ENCODE results near the gene MTX1. TPM values are rescaled to one million over a fixed set of nuclear protein-coding genes. Genes with fewer than 3 reads are reported as not detected.

MTX1 gene
- total and polyA plus RNA-seq, 2 experiments from 2014 or later, result 77.7 to 106 TPM

- peaks cover 20% of the 10 kb centered on the region for H3K4me1 ChIP-seq (ENCODE audit: insufficient read depth)
- H3K27ac ChIP-seq (ENCODE audit: low read depth), result peak overlapping the region; percentile 86; the same call in 1 of the 2 replicates
- peak overlapping the region; percentile 87; the same call in 1 of the 2 replicates for H2AFZ ChIP-seq
- Mint-ChIP-seq H3K27me3 (ENCODE audit: insufficient read depth, low read depth, poor library complexity) (peaks cover 19% of the 10 kb centered on the region), H3K4me3 (peak overlapping the region; percentile 86), H3K9me3 (peaks cover 4% of the 10 kb centered on the region), H3K27ac (peak overlapping the region; percentile 94; the same call in 1 of the 2 replicates), H3K4me1 (peaks cover 25% of the 10 kb centered on the region), H3K36me3 (ENCODE audit: low read depth) (peaks cover 24% of the 10 kb centered on the region)
- H3F3A ChIP-seq (replicated peaks; ENCODE audit: low read depth), result peaks cover 34% of the 10 kb centered on the region
- H3K27me3 ChIP-seq (ENCODE audit: insufficient read depth), result no peaks in the 10 kb centered on the region
- no peak for ATAC-seq
- peak overlapping the region; percentile 84 for H3K4me3 ChIP-seq
- peaks cover 3% of the 10 kb centered on the region; the same call in 1 of the 2 replicates for H3K36me3 ChIP-seq (ENCODE audit: insufficient read depth)
- H3K79me2 ChIP-seq (replicated peaks; ENCODE audit: insufficient read depth), result peaks cover 20% of the 10 kb centered on the region
- no peaks in the 10 kb centered on the region for H4K20me1 ChIP-seq (replicated peaks; ENCODE audit: insufficient read depth)
- TF ChIP-seq JUNB (IDR thresholded peaks at IDR 0.05; ENCODE audit: unreplicated experiment) (no peak), ZNF331 (CRISPR knock-in tag; IDR thresholded peaks at IDR 0.05; ENCODE audit: low read depth) (no peak), EZH2 (IDR thresholded peaks at IDR 0.05; ENCODE audit: low read depth, unreplicated experiment) (no peak), ZNF462 (CRISPR knock-in tag; IDR thresholded peaks at IDR 0.05) (no peak), ZNF114 (CRISPR knock-in tag; IDR thresholded peaks at IDR 0.05) (no peak), CTCF (conservative IDR thresholded peaks at IDR 0.05; ENCODE audit: low read depth in 2 of 2) (no peak), CREB1 (CRISPR knock-in tag; IDR thresholded peaks at IDR 0.05; ENCODE audit: low read depth) (no peak), NANOG (IDR thresholded peaks at IDR 0.05; ENCODE audit: borderline replicate concordance) (no peak), EZH2phosphoT487 (IDR thresholded peaks at IDR 0.05; ENCODE audit: unreplicated experiment) (no peak), POLR2AphosphoS5 (IDR thresholded peaks at IDR 0.05; ENCODE audit: low read depth) (no peak), ETS1 (IDR thresholded peaks at IDR 0.05) (no peak)
- DNase-seq (ENCODE audit: low spot score), result no peak
- H3K4me2 ChIP-seq, result peak overlapping the region; percentile 100
- H3K9me2 ChIP-seq (ENCODE audit: insufficient read depth), result no peaks in the 10 kb centered on the region
Measured at GRCh38 chr1:155171836-155172731, 36.4 kb upstream of the MTX1 start.
